GM18508 (cell line): ENCODE measurements around the gene DNAH10.
"Not testable (repeated sequence)": the region's sequence is repeated elsewhere in the genome, so short reads cannot be mapped to it uniquely, and the experiment has no call there.

Experiments used
- ATAC-seq: cut with Tn5 transposase; IDR thresholded peaks from one replicate; pipeline ENCODE4 v1.9.1; 2021; ENCODE audit warnings: moderate number of reproducible peaks; ENCODE audit not compliant: insufficient read depth, unreplicated experiment

DNAH10 gene

GRCh38 chr12:123900871-123901376 lies 138.8 kb downstream of the DNAH10 start:
- no peak for ATAC-seq

DNA sequence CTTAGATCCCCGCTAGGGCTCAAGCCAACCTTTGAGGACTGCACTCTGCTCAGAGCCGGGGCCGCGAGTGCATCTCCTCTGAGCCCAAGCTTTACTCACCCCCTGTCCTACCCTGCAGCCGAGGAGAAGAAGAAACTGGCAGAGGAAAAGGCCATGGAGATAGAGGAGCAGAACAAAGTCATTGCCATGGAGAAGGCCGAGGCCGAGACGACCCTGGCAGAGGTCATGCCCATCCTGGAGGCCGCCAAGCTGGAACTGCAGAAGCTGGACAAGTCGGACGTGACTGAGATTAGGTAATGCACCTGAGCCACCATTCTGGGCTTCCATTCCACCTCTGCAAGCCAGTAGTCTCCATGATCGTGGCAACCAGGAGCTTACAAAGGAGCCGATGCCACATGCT lies 140.7 kb downstream of the DNAH10 start:
- ATAC-seq: no peak

GRCh38 chr12:123903301-123904065 lies 141.4 kb downstream of the DNAH10 start:
- ATAC-seq: no peak

- no peak for ATAC-seq
These were observed 143.3 kb downstream of the DNAH10 start for GRCh38 chr12:123905319-123905925.

- no peak for ATAC-seq
These were observed 144.8 kb downstream of the DNAH10 start for GRCh38 chr12:123906711-123907420.

DNA sequence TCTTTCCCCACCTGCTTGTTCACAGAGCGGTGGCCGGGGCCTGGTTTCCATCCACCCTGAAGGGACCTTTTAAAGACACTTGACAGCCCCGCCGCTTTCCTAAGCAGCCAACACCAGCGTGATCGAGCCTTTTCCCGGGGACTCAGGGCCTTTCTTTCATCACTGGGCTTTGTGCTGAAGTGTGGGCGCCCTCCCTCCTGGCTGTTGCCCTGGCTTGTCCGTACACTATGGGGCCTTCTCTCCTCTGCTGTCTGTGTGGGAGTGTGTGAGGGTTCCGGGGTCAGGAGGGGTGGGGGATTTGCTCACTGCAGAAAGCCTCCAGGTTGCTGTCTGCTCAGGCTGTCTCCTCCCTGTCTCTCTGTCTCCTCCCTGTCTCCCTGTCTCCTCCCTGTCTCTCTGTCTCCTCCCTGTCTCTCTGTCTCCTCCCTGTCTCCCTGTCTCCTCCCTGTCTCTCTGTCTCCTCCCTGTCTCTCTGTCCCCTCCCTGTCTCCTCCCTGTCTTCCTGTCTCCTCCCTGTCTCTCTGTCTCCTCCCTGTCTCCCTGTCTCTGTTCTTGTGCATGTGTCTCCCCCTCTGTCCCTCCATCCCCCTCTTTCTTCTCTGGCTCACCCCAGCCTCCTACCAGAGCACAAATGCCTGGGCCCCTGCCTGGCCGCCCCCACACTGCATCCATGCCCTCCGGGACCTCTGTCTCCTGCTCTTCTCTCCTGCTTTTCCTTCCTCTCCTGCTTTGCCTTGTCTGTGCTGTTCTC lies 145.8 kb downstream of the DNAH10 start:
- no peak for ATAC-seq

GRCh38 chr12:123908884-123909725 lies 147.0 kb downstream of the DNAH10 start:
- no peak for ATAC-seq

DNA sequence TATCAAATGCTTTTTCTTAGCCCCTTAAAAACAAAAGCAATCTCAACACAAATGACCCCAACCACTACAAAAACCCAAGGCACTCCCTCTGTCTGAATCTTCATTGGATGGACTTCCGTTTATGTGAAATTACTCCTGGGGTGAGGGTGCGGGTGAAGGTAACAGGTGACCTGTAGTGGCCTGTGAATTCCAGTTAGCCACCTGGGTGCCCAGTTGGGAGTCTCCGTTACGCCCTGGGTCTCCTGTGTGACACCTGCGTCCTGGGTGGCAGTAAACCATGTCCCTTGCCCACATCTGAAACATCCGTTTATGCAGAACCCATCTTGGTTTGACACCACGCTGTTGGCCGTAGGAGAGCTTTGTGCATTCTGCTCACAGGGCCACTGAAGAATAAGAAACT lies 148.0 kb downstream of the DNAH10 start:
- ATAC-seq: no peak

DNA sequence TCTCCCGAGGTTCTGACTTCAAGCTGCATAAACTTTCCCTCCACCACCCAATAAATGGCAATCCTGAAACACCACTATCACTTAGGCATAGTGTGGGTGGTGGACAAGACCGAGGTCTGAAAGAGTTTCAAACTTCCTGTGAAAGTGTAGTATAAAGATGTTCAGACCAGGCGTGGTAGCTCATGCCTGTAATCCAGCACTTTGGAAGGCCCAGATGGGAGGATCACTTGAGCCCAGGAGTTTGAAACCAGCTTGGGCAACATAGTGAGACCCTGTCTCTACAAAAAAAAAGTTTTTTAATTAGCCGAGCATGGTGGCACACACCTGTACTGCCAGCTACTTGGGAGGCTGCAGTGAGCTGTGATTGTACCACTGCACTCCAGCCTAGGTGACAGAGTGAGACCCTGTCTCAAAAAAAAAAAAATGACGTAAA lies 148.7 kb downstream of the DNAH10 start:
- no peak for ATAC-seq

GRCh38 chr12:123911672-123912409 lies 149.7 kb downstream of the DNAH10 start:
- ATAC-seq: not testable (repeated sequence)

GRCh38 chr12:123912415-123913380 lies 150.6 kb downstream of the DNAH10 start:
- no peak for ATAC-seq

DNA sequence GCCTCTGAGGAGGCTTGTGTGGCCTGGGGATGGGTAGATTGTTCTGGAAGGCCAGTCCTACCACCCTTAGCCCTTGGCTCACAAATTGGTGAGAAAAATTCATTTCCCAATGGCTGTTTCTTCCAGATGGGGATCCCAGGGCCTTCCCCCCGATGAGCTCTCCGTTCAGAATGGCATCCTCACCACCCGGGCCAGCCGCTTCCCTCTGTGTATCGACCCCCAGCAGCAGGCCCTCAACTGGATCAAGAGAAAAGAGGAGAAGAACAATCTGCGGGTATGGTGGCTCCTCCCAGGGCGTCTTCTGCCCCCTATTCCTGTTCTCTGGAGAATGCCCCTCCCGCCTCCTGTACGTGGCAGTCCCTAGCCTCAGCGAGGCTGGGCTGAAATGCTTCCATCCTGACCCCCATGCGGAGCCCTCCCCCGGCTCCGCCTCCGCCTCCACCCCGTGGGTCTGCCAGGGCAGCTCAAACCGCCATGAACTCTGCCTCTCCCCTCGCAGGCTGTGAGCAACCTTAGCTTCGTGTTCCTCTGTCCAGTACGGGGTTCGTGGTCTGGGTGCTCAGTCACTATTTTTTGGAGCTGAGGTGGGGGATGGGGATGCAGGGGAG lies 152.7 kb downstream of the DNAH10 start:
- ATAC-seq: no peak

GRCh38 chr12:123916729-123917128 lies 154.6 kb downstream of the DNAH10 start:
- ATAC-seq: no peak

DNA sequence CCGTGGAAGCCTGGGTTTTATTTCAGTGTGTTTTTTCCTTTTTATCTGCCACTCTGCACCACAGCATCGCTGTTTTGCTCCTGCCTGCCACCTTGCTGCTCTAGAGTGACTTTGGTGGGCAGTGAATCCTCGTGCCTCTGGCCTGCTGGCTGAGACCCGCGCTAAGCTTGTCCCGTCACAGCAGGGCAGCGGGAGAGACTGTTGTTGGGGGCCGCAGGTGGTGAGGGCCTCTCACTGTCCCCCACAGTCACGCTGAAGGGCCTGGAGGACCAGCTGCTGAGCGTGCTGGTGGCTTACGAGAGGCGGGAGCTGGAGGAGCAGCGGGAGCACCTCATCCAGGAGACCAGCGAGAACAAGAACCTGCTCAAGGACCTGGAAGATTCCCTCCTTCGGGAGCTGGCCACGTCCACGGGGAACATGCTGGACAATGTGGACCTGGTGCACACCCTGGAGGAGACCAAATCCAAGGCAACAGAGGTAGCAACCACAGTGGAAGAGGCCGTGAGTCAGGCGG lies 155.3 kb downstream of the DNAH10 start:
- no peak for ATAC-seq

GRCh38 chr12:123919980-123920360 lies 157.9 kb downstream of the DNAH10 start:
- no peak for ATAC-seq

DNA sequence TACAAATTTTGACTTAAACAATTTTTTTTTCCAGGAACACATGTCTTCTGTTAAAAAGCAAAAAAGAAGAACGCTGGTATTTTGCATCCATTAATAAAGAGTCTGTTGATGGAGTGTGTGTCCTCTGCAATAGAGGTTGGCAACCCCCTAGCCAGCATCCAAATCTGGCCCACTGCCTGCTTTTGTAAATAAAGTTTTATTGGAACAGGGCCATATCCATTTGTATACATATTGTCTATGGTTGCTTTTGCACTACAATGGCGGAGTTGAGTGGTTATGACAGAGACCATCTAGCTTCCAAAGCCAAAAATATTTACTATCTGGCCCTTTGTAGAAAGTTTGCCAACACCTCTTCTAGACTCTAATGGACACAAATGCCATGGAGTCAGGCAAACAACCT lies 160.9 kb downstream of the DNAH10 start:
- ATAC-seq: no peak

GRCh38 chr12:123923927-123924326 lies 161.8 kb downstream of the DNAH10 start:
- ATAC-seq: no peak
